AG20443 (cell line): ENCODE results near the gene DDIT3.

Source experiments
- DNase-seq: peaks from one replicate; pipeline ENCODE4 v3.0.0; 2012; ENCODE audit warnings: low spot score, mixed read lengths

DDIT3 gene

GRCh38 chr12:57467212-57467874, 53.0 kb downstream of the DDIT3 start:
- no peak for DNase-seq
